ENCODE results near the gene CST11.
"Not testable (repeated sequence)": the region's sequence is repeated elsewhere in the genome, so short reads cannot be mapped to it uniquely, and the experiment has no call there.

- TF ChIP-seq, protein P1, sequence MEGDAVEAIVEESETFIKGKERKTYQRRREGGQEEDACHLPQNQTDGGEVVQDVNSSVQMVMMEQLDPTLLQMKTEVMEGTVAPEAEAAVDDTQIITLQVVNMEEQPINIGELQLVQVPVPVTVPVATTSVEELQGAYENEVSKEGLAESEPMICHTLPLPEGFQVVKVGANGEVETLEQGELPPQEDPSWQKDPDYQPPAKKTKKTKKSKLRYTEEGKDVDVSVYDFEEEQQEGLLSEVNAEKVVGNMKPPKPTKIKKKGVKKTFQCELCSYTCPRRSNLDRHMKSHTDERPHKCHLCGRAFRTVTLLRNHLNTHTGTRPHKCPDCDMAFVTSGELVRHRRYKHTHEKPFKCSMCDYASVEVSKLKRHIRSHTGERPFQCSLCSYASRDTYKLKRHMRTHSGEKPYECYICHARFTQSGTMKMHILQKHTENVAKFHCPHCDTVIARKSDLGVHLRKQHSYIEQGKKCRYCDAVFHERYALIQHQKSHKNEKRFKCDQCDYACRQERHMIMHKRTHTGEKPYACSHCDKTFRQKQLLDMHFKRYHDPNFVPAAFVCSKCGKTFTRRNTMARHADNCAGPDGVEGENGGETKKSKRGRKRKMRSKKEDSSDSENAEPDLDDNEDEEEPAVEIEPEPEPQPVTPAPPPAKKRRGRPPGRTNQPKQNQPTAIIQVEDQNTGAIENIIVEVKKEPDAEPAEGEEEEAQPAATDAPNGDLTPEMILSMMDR (IDR thresholded peaks at IDR 0.05): not testable (repeated sequence)
- TF ChIP-seq POLR2A (IDR thresholded peaks at IDR 0.05): not testable (repeated sequence)
Measured at GRCh38 chr20:23472306-23472705, 19.6 kb upstream of the CST11 start.
